ENCODE measurements around the gene SREBF2. TPM values are rescaled to one million over a fixed set of nuclear protein-coding genes. Genes with fewer than 3 reads are reported as not detected.

SREBF2 gene
- total and polyA plus RNA-seq, 4 donors: 68.1 to 155 (median 75.9) TPM

- ATAC-seq (ENCODE audit: insufficient read depth, low FRiP score): no peak
- DNase-seq: no peak
- 76 to 96% methylated on average over 2 of the region's 2 CpGs for WGBS, 2 donors
- no peak for TF ChIP-seq CTCF (IDR thresholded peaks at IDR 0.05; ENCODE audit: control extremely low read depth, extremely low read depth)
- H3K27me3 ChIP-seq (ENCODE audit: control insufficient read depth in 3 of 3, insufficient read depth in 3 of 3, low read length in 2 of 3): no peaks in the 10 kb centered on the region
- H3K4me1 ChIP-seq (ENCODE audit: control insufficient read depth in 5 of 5, insufficient read depth in 5 of 5, low read length in 5 of 5): peaks cover 0 to 16% (median 8%) of the 10 kb centered on the region in 5 donors
- H3K4me3 ChIP-seq: no peak overlapping the region
- no peak overlapping the region for H3K27ac ChIP-seq (ENCODE audit: low read depth in 1 of 2, low read length in 1 of 2)
- H3K36me3 ChIP-seq (ENCODE audit: control insufficient read depth in 4 of 4, insufficient read depth in 4 of 4, low read length in 4 of 4): peaks cover 0 to 16% (median 5%) of the 10 kb centered on the region in 4 donors
- H3K9ac ChIP-seq (ENCODE audit: insufficient read depth in 1 of 2, low read length in 2 of 2): no peak overlapping the region
- H3K9me3 ChIP-seq (ENCODE audit: control insufficient read depth in 4 of 4, insufficient read depth in 3 of 4, low read length in 3 of 4): no peaks in the 10 kb centered on the region
These were observed 3.6 kb downstream of the SREBF2 start for GRCh38 chr22:41836551-41836950.

- ATAC-seq (ENCODE audit: insufficient read depth, low FRiP score) (no peak), DNase-seq (no peak)
- Histone ChIP-seq H3K4me1 (ENCODE audit: control insufficient read depth in 5 of 5, insufficient read depth in 5 of 5, low read length in 5 of 5) (peaks cover 0 to 22% (median 8%) of the 10 kb centered on the region in 5 donors), H3K9me3 (ENCODE audit: control insufficient read depth in 4 of 4, insufficient read depth in 3 of 4, low read length in 3 of 4) (no peaks in the 10 kb centered on the region), H3K27me3 (ENCODE audit: control insufficient read depth in 3 of 3, insufficient read depth in 3 of 3, low read length in 2 of 3) (no peaks in the 10 kb centered on the region), H3K36me3 (ENCODE audit: control insufficient read depth in 4 of 4, insufficient read depth in 4 of 4, low read length in 4 of 4) (peaks cover 3 to 21% (median 7%) of the 10 kb centered on the region in 4 donors), H3K9ac (ENCODE audit: insufficient read depth in 1 of 2, low read length in 2 of 2) (no peak overlapping the region), H3K4me3 (no peak overlapping the region), H3K27ac (ENCODE audit: low read depth in 1 of 2, low read length in 1 of 2) (peak overlapping the region; percentile 12 to 18)
- no peak for TF ChIP-seq CTCF (IDR thresholded peaks at IDR 0.05; ENCODE audit: control extremely low read depth, extremely low read depth)
- 71 to 87% methylated on average over 1 of the region's 1 CpG for WGBS, 2 donors
These were observed 6.1 kb downstream of the SREBF2 start for GRCh38 chr22:41838842-41839618.

- Histone ChIP-seq H3K4me1 (ENCODE audit: control insufficient read depth in 5 of 5, insufficient read depth in 5 of 5, low read length in 5 of 5) (peaks cover 0 to 34% (median 4%) of the 10 kb centered on the region in 5 donors), H3K9ac (ENCODE audit: insufficient read depth in 1 of 2, low read length in 2 of 2) (no peak overlapping the region), H3K4me3 (no peak overlapping the region), H3K9me3 (ENCODE audit: control insufficient read depth in 4 of 4, insufficient read depth in 3 of 4, low read length in 3 of 4) (no peaks in the 10 kb centered on the region), H3K27ac (ENCODE audit: low read depth in 1 of 2, low read length in 1 of 2) (peak overlapping the region in 1 of 2 donors; percentile 54), H3K27me3 (ENCODE audit: control insufficient read depth in 3 of 3, insufficient read depth in 3 of 3, low read length in 2 of 3) (no peaks in the 10 kb centered on the region), H3K36me3 (ENCODE audit: control insufficient read depth in 4 of 4, insufficient read depth in 4 of 4, low read length in 4 of 4) (peaks cover 3 to 21% (median 7%) of the 10 kb centered on the region in 4 donors)
- ATAC-seq (ENCODE audit: insufficient read depth, low FRiP score): no peak
- no peak for TF ChIP-seq CTCF (IDR thresholded peaks at IDR 0.05; ENCODE audit: control extremely low read depth, extremely low read depth)
- WGBS, 2 donors: 88 to 93% methylated on average over 5 of the region's 5 CpGs
- no peak for DNase-seq
These were observed 7.3 kb downstream of the SREBF2 start for GRCh38 chr22:41840216-41840615.
